Stimulated activated CD8-positive, alpha-beta memory T cell treated with anti-CD3 and anti-CD28 coated beads, Interleukin-7, amount 100 ng/mL, for 24 hours (primary cell): Measurements from ENCODE around the gene TBC1D8.
"Not testable (repeated sequence)": the region's sequence is repeated elsewhere in the genome, so short reads cannot be mapped to it uniquely, and the experiment has no call there.

Experiments used
- DNase-seq: peaks from one replicate; pipeline ENCODE4 v3.0.0-alpha.2; 2020; ENCODE audit warnings: low read depth

Gene TBC1D8

DNA sequence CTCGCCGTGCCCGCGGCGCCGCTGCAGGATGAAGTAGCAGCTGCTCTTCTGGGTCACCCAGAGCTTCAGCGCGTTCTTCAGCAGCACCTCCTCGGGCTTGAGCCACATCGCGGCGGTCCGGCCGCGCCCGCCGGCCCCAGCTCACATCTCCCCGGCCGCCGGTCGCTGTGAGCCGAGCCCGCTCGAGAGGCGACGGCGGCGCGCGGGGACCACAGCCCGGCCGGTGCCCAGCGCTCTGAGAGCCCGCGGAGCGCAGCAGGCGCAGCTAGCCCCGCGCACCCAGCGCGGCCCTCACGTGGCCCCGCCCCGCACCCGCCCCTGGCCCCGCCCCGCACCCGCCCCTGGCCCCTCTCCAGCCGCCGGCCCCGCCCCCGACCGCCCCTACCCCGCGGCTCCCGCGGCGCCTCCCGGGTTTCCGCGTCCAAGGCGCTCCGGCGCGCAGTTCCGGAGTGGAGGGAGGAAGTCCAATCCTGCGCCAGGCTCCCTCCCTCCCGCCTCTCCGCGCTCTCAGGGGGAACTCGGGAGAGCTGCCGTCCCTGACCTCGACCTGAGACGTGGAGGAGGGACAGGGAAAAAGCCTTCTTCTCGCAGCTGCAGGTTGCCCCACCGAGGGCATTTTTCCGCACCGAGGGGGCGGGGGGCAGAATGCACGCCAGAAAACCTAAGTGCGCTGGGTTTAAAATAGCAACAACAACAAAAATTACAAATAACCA lies at the start of gene TBC1D8:
Gene TBC1D8 (minus strand): TSS at position 237 of the 713 bp plus-strand sequence. CDS start 129 bp downstream, at position 108.
- peak; percentile 30 for DNase-seq

DNA sequence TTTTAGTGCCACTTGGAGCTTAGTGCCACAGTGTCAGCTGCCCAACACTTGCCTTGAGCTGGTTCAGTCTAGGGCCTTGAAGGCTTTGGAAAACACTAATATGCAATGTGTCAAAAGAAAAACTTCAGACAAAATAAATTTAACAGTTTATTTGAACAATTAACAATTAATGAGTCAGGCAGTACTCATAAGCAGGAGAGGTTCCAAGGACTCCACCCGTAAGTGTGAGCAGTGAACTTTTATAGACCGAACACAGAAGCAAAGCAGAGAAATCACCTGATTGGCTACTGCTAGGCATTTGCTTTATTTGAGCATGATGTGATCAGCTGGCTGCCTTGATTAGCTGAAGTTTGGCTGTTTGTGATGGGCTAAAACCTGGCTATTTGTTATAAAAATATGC lies 49.5 kb upstream of the TBC1D8 start:
- no peak for DNase-seq

DNA sequence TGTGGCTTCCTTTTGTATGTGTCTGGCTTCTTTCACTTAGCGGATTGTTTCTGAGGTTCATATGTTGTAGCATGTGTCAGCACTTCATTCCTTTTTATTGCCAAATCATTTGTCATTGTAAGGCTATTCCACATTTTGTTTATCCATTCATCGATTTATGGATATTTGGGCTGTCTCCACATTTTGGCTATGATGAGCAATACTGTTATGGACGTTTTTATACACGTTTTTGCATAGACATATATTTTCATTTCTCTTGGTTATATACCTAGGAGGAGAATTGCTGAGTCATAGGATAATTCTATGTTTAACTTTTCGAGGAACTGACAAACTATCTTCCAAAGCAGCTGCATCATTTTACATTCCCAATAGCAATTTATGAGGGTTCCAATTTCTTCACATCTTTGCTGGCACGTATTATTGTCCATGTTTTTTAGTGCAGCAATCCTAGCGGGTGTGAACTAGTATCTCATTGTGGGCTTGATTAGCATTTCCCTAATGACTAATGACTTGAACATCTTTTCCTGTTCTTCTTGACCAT lies 48.1 kb upstream of the TBC1D8 start:
- DNase-seq, result no peak

DNA sequence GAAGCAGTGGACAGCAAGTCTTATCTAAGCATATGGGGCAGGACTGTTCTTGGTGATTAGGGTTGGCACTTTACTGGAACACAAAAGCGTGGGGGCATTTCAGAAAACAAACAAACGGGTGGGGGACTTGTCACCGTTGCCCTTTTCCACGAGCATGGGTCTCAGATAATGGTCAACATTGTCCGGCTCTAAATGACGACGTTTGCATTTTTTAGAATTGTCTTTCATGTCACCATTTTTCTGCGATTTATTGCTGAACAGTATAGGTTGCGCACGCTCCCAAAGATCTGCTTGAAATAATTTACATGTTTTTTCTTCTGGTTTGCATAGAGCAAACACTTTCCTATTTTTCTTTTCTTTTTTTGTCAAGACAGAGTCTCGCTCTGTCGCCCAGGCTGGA lies 46.6 kb upstream of the TBC1D8 start:
- no peak for DNase-seq

DNA sequence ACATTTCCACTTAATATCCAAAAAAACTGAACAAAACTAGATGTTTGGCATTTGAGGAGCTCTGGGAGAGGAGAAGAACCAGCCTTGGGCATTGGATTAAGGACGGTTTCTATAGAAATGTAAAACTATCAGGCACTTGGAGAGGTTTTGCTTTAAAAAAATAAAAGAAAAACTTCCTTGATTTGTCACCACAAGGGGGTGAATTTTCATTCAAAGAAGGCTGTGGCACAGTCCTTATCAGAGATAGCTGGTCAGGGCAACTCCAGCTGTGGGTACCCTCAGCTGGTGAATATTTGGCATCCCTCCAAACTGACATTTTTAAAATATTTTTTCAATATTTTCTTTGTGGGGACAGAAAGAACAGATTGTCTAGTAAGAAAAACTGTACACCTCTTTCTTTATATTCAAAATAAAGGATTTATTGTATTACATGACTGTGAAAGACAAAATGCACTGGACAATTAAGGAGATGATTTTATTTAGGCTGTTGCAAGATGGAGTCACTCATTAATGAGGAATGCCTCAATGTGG lies 46.1 kb upstream of the TBC1D8 start:
- no peak for DNase-seq

DNA sequence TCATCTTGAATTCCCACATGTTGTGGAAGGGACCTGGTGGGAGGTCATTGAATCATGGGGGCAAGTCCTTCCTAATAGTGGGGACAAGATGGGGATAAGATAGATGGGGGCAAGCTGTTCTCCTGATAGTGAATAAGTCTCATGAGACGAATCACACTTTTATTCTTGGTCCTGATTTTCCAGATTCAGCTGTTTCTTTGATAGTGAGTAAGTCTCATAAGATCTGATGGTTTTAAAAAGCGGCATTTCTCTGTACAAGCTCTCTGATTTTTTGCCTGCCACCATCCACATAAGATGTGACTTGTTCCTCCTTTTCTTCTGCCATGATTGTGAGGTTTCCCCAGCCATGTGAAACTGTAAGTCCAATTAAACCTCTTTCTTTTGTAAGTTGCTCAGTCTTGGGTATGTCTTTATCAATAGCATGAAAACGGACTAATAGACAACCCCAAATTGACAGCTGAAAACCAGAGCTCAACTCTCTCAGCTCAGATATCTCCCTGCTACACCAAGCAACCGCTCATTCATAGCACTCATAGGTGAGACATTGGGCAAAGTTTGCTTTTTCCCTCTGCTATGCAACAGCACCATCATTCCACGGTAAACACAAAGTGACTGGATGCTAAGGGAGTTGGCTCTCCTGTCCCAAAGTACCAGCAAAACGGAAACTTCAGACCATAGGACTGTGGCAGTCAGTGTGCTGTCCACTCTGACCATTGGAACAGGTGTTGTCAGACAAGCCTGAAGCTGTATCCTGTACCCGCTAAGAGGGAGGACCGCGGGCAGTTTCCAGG lies 44.9 kb upstream of the TBC1D8 start:
- DNase-seq, result no peak

DNA sequence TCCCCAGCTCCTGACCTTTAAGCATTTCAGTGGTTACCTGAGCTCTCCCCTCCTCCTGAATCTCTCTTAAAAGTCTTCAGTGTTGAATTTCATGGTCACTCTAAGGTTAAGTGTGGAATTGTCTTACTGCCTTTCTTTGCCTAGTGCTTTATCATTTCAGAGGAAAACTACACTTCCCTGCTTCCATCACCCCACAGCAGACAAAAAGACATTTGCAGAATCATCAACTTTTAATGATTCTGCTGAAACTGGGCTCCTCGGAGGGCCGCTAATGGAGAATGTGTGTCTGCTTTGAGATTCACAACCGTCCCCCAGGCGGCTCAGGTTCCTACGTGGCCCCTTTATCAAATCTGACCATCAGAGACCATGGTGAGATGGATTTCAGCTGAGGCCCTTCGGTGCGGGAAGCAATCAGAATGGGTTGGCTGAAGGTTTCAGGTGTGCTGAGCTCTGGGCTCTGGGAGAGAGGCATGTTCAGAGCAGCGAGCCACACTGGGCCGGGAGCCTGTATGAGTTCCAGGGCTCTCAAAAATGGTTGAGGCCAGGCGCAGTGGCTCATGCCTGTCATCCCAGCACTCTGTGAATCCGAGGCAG lies 41.9 kb upstream of the TBC1D8 start:
- no peak for DNase-seq

DNA sequence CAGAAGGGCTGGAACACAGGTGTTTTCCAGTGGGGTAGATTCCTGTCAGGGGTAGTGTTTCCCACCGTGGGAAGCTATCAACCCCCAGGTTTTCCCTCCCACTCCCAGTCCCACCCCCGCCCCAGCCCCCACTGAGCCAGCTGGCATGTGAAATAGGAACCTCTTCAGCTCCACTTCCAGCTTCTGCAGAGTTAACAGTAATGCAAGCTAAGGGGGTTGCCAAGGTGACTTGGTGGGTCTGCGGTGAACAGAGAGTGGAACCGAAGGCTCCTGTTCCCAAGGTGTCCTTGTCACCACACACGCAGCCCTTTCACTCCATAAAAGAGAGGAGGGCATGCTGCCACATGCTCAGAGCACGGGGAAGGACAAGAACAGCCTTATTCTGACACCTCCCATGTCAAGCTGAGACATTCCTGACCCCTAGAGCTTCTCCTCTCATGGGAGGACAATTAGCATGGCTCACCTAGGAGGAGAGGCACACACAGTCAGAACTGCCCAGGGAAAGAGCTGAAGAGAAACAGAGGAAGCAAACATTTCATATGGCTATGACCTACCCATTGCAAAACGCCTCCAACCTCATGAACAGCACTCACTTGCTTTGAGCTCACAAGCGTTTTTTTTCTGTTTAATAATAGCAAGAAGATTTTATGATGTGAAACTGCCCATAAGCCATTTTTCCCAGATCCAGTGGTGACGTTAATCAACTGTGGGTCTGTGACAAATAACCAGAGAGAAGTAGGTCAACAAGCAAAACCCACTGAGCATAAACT lies 39.8 kb upstream of the TBC1D8 start:
- no peak for DNase-seq

DNA sequence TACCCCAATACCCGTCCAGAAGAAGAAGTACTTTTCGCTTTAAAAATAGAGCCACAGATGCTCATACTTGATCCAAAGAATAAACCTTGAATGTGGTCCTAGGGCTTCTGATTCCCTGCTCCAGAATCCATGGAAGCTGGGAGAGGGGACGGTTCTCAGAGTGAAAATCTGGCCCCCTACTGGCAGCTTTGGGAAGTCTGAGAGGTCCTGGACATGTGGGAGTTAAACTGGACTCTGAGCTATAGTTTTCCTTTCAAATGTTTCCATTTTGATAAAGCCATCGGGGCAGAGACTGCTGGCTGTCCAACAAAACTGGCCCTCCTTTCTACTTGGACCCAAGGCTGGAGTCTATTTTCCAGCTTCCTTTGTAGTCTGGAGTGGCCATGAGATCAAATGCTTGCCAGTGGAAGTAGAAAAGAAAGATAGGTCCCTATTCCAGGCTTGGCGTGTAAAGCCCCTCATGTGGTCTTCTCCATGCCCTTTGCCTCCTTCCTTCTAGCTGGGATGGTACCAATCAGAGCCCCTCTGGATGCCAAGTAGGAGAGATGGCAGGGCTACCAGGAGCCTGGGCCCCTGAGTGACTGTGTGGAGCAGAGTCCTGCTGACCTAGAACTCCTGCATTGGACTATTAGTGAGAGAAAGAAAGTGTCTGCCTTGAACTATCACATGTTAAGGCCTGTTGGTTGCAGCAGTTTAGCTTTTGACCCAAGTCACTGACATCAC lies 37.7 kb upstream of the TBC1D8 start:
- no peak for DNase-seq

DNA sequence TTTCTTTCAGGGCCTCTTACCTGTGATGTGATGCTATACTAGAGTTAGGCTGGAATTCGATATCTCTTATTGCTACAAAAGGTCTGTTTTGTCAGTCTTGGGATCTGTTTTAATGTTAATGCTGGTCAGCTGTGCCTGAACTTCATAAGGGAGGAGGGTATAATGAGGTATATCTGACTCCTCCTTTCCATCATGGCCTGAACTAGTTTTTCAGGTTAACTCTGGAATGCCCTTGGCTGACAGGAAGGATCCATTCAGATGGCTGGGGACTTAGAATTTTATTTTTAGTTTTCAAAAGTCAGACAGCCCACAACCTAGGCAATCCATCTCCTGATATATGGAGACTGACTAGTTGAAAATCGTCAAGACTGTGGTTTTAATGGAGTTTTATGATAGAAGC lies 35.9 kb upstream of the TBC1D8 start:
- no peak for DNase-seq

DNA sequence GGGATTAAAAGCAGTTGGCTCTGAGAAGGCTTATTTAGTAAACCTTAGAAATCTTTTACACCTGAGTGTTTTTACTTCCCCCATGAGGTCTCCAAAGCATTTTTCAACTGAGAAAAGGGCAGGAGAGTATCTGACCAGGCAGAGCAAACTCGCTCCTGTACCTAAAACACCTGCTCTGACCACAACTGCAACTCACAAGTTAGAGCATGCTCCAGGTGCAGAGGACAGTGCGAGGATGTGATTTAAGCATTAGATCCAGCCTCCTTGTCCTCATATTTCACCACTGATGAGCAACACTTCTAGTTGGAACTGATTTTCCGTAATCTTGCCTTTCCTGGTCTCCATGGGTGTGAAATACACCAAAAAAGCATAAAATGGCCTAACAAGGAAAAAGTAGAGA lies 34.5 kb upstream of the TBC1D8 start:
- DNase-seq, result no peak

DNA sequence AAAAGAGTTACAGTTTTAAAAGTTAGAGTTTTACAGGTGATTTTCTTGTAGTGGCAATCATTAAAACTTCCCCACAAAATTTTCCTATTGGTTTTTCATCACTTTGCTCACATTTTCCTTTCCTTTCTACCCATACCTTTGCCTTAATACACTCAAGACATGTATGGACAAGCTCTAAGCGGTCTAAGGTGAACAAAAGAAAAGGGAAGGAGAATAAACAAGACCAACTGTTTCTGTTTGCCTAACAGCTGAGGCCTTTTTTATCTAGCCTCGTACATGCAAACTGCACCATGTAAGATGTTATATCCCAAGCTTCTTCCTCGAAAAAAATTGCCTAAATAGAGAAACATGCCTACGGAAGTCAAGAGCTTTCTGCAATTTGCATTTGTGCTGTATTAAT lies 33.9 kb upstream of the TBC1D8 start:
- DNase-seq, result no peak

DNA sequence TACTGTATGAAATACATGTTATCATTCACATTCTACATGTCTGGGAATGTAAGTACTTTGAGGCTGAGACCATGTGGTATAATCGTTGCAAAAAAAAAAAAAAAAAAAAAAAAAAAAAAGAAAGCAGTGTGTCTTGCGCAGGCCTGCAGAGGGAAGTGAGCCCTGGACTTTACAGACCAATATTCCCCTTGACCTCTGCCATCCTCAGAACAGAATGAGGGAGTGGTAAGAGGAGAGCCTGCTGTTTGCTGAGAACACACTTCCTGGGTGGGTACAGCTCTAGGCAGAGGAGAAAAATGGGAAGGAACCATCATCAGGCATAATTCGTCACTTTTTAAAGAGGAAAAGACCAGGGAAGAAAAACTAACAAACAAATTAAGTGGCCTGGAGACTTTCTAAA lies 28.8 kb upstream of the TBC1D8 start:
- DNase-seq, result no peak

DNA sequence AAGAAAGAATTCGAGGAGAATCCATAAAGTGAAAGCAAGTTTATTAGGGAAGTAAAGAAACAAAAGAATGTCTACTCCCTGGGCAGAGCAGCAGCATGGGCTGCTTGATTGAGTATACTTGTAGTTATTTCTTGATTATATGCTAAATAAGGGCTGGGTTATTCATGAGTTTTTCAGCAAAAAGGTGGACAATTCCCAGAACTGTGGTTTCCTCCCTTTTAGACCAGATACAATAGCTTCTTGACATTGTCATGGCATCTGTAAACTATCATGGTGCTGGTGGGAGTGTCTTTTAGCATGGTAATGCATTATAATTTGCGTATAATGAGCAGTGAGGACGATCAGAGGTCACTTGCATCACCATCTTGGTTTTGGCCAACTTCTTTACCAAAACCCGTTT lies 25.6 kb upstream of the TBC1D8 start:
- DNase-seq, result no peak

DNA sequence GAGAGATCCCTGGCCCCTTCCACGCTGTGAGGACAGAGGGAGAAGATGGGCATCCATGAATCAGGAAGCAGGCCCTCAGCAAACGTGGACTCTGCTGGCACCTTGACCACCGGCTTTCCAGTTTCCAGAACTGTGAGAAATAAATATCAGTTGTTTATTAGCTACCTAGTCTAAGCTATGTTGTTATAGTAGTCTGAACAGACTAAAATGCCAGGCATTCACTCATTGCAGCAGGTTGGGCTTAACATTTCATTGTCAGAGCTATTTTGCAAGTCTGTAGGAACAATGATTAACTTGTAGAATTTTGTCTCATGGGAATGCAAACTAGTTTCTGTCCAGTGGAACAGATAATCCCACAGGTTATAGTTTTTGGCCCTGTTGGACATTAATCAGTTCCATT lies 24.8 kb upstream of the TBC1D8 start:
- no peak for DNase-seq

DNA sequence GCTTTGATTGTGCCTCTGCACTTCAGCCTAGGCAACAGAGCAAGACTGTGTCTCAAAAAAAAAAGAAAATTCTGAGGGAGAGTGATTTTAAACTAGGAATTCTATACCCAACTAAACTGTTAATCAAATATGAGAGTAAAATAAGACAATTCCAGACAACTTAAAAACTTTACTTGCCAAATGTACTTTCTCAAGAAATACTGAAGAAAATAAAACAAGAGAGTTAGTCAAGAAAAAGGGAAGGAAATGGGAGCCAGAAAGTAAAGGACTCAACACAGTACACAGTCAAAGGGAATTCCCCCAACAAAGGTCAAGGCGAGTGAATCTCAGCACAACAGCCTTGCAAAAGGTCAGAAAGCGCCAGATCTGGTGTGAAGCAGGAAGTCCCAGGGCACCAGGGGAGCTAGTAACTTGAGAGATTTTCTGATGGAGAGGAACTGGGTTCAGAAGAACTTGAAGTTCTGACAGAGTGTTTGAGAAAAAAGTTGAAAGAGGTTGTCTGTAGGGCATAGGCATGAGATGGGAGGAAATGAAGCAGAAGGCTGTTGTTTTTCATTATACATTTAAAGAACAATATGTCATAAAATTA lies 22.6 kb upstream of the TBC1D8 start:
- no peak for DNase-seq

DNA sequence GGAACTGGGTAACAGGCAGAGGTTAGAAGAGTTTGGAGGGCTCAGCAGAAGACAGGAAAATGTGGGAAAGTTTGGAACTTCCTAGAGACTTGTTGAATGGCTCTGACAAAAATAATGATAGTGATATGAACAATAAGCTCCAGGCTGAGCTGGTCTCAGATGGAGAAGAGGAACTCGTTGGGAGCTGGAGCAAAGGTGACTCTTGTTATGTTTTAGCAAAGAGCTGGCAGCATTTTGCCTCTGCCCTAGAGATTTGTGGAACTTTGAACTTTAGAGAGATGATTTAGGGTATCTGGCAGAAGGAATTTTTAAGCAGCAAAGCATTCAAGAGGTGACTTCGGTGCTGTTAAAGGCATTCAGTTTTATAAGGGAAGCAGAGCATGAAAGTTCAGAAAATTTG lies 18.6 kb upstream of the TBC1D8 start:
- not testable (repeated sequence) for DNase-seq

DNA sequence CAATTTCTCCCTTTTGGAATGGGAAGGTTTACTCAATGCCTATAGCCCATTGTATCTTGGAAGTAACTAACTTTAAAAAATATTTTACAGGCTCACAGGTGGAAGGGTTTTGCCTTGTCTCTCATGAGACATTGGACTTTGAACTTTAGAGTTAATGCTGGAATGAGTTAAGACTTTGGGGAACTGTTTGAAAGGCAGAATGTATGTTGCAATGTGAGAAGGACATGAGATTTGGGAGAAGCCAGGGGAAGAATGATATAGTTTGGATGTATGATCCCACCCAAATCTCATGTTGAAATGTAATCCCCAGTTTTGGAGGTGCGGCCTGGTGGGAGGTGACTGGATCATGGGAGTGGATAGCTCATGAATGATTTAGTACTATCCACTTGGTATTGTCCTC lies 17.5 kb upstream of the TBC1D8 start:
- no peak for DNase-seq

DNA sequence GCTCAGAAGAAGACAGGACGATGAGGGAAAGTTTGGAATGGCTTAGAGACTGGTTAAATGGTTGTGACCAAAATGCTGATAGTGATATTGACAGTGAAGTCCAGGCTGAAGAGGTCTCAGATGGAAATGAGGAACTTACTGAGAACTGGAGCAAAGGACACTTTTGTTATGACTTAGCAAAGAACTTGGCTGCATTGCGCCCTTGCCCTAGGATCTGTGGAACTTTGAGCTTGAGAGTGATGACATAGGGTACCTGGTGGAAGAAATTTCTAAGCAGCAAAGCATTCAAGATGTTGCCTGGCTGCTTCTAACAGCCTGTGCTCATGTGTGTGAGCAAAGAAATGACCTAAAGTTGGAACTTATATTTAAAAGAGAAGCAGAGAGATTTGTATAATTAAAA lies 16.4 kb upstream of the TBC1D8 start:
- DNase-seq, result not testable (repeated sequence)

DNA sequence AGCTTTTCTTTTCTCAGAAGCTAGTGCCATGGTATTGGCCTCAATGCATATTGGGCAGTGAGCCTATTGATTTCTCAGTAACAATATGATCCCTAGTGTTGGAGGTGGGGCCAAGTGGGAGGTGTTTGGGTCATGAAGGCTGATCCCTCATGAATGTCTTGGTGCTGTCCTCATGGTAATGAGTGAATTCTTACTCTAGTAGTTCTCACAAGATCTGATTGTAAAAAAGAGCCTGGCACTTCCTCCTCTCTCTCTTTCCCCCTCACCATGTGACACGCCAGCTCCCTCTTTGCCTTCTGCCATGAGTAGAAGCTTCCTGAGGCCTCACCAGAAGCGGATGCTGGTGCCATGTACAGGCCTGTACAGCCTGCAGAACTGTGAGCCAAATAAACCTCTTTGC lies 12.8 kb upstream of the TBC1D8 start:
- DNase-seq, result no peak
